Cardiac septum (tissue), 1 donor: ENCODE measurements around the gene C5AR2. TPM values are rescaled to one million over a fixed set of nuclear protein-coding genes. Genes with fewer than 3 reads are reported as not detected.
A peak's percentile ranks its signal among the peaks of the same experiment; 100 is the strongest.
"Not testable (repeated sequence)": the region's sequence is repeated elsewhere in the genome, so short reads cannot be mapped to it uniquely, and the experiment has no call there.

ENCODE experiments used
- DNase-seq: peaks from one replicate; pipeline ENCODE4 v3.0.0-alpha.2; 2020; ENCODE audit warnings: low spot score
- intact Hi-C: fragments of 100-400 bp; cut with DNase I; formaldehyde crosslinking; loops from one replicate; pipeline ENCODE4 v1.14.0; 2022
- long read RNA-seq: library from polyadenylated mRNA; unstranded; transcript quantifications from one replicate; pipeline ENCODE4 v2.0.0, GENCODE V29; 2021
- total RNA-seq: library from RNA; stranded (reverse); fragmentation: NEBNext Ultra II Directional; extraction: Animal tissue kit (Norgen Biotek cat#: 25700); gene quantifications from one replicate; pipeline ENCODE4 v1.2.1, GENCODE V29; 2021
- donor health status: DM: no; HTN: no; CAD: no.

The C5AR2 gene
- total RNA-seq, result 0.81 TPM
- long read RNA-seq, result 0 reads

GRCh38 chr19:47331931-47332547, at the start of gene C5AR2:
Gene C5AR2 (plus strand): TSS chr19:47332175. CDS start chr19:47340800, 8,625 bp downstream.
- intact Hi-C loops, result no loop called here
- no peak for DNase-seq

GRCh38 chr19:47283405-47284059, 48.4 kb upstream of the C5AR2 start:
- no peak for DNase-seq
- intact Hi-C loops, result no loop called here

- no peak for DNase-seq
- intact Hi-C loops, result no loop called here
These were observed 47.6 kb upstream of the C5AR2 start for GRCh38 chr19:47284324-47284899.

- DNase-seq, result peak; percentile 81
- intact Hi-C loops, result loop anchor here (5.0 to 10.0 kb wide), 2 partner anchors 96 to 129 kb away; no protein-coding TSS in a partner anchor
These were observed 35.9 kb upstream of the C5AR2 start for GRCh38 chr19:47296036-47296435.

- not testable (repeated sequence) for DNase-seq
- intact Hi-C loops, result loop anchor here (10.0 kb wide), 1 partner anchor 384 kb away; no protein-coding TSS in a partner anchor
These were observed 31.1 kb upstream of the C5AR2 start for GRCh38 chr19:47300867-47301266.

- intact Hi-C loops, result loop anchor here (10.0 kb wide), 1 partner anchor 383 kb away; no protein-coding TSS in a partner anchor
- no peak for DNase-seq
These were observed 29.7 kb upstream of the C5AR2 start for GRCh38 chr19:47302249-47302648.

GRCh38 chr19:47303966-47304365, 28.0 kb upstream of the C5AR2 start:
- intact Hi-C loops, result loop anchor here (10.0 kb wide), 1 partner anchor 381 kb away; no protein-coding TSS in a partner anchor
- no peak for DNase-seq

- no peak for DNase-seq
- intact Hi-C loops, result loop anchor here (10.0 kb wide), 1 partner anchor 379 kb away; no protein-coding TSS in a partner anchor
These were observed 26.6 kb upstream of the C5AR2 start for GRCh38 chr19:47305309-47305751.

- DNase-seq, result no peak
- intact Hi-C loops, result loop anchor here (10.0 kb wide), 1 partner anchor 378 kb away; no protein-coding TSS in a partner anchor
These were observed 25.7 kb upstream of the C5AR2 start for GRCh38 chr19:47306303-47306702.

GRCh38 chr19:47309038-47309437, 22.9 kb upstream of the C5AR2 start:
- DNase-seq, result no peak
- intact Hi-C loops, result loop anchor here (10.0 kb wide), 1 partner anchor 376 kb away; no protein-coding TSS in a partner anchor

- intact Hi-C loops, result loop anchor here (10.0 kb wide), 1 partner anchor 375 kb away; no protein-coding TSS in a partner anchor
- DNase-seq, result peak; percentile 91
These were observed 22.4 kb upstream of the C5AR2 start, which contains the start of gene C5AR1 for GRCh38 chr19:47309608-47310007. Gene C5AR1 (plus strand): TSS chr19:47309861. CDS start chr19:47309896, 35 bp downstream.

- intact Hi-C loops, result no loop called here
- DNase-seq, result no peak
These were observed 21.7 kb upstream of the C5AR2 start for GRCh38 chr19:47310323-47310722.

- intact Hi-C loops, result no loop called here
- DNase-seq, result peak; percentile 90
These were observed 21.2 kb upstream of the C5AR2 start for GRCh38 chr19:47310819-47311218.

- intact Hi-C loops, result no loop called here
- DNase-seq, result no peak
These were observed 19.5 kb upstream of the C5AR2 start for GRCh38 chr19:47312366-47313006.

GRCh38 chr19:47313754-47314295, 18.1 kb upstream of the C5AR2 start:
- intact Hi-C loops, result no loop called here
- DNase-seq, result no peak

- DNase-seq, result peak; percentile 92
- intact Hi-C loops, result no loop called here
These were observed 16.7 kb upstream of the C5AR2 start for GRCh38 chr19:47315125-47315821.

- intact Hi-C loops, result no loop called here
- DNase-seq, result no peak
These were observed 15.5 kb upstream of the C5AR2 start for GRCh38 chr19:47316513-47316912.

- DNase-seq, result no peak
- intact Hi-C loops, result no loop called here
These were observed 11.8 kb upstream of the C5AR2 start for GRCh38 chr19:47319923-47320871.
